Raji (cell line): ENCODE measurements around the gene R3HCC1L.

ENCODE experiments used
- POLR2A ChIP-seq: IDR thresholded peaks from 2 replicates; pipeline ENCODE4 v1.6.1; 2011; ENCODE audit warnings: low read depth, low read length, control low read depth; ENCODE audit not compliant: insufficient read depth

The R3HCC1L gene

DNA sequence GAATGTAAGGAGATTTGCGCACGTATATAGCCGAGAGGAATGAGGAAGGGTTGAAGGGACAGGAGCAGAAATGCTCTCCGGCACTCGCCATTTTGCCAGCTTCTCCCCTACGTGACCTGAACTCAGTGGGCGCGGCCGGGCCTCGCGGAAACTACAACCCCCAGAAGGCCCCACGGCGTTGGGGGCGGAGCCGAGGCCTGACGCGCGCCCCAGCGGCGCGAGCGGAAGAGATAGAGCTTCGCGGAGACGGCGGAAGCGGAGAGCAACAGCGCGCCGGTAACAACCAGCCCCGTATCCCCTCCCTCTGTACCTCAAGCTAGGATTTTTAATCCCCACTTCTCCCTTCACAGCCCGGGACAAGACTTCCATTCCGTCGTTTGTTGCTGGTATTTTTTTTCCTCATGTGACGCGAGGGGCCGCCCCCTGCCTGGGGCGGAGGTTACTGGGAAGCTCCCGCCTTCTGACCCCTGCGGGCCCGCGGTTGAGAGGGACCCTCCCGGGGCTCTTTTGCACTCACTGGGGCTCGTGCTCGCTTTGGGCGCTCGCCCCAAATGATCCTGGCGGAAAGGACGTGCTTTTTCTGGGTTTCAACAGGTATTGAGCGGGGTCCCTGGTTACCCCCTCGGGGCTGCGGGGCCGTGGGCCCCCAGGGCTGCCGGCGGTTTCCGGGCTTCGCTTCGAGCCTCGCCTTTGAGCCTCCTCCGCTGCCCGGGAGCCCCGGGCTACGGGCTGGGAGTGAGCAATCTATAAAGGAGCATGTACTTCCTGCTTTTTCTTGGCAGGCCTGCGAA lies at the start of gene R3HCC1L:
Gene R3HCC1L, plus strand, starts transcription at position 227 of the 791 bp plus-strand sequence. CDS start 73,458 bp downstream, outside the sequence.
- peak; percentile 94 for TF ChIP-seq POLR2A

DNA sequence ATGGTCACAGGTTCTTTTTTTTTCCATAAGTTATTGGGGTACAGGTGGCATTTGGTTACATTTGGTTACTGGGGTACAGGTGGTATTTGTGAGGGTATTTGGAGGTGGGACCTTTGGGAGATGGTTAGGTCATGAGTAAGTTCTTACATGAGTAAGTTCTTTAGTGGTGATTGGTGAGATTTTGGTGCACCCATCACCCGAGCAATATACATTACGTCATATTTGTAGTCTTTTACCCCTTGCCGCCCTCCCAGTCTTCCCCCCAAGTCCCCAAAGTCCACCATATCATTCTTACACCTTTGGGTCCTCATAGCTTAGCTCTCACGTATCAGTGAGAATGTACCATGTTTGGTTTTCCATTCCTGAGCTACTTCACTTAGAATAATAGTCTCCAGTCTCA lies 49.2 kb upstream of the R3HCC1L start:
- TF ChIP-seq POLR2A, result no peak

DNA sequence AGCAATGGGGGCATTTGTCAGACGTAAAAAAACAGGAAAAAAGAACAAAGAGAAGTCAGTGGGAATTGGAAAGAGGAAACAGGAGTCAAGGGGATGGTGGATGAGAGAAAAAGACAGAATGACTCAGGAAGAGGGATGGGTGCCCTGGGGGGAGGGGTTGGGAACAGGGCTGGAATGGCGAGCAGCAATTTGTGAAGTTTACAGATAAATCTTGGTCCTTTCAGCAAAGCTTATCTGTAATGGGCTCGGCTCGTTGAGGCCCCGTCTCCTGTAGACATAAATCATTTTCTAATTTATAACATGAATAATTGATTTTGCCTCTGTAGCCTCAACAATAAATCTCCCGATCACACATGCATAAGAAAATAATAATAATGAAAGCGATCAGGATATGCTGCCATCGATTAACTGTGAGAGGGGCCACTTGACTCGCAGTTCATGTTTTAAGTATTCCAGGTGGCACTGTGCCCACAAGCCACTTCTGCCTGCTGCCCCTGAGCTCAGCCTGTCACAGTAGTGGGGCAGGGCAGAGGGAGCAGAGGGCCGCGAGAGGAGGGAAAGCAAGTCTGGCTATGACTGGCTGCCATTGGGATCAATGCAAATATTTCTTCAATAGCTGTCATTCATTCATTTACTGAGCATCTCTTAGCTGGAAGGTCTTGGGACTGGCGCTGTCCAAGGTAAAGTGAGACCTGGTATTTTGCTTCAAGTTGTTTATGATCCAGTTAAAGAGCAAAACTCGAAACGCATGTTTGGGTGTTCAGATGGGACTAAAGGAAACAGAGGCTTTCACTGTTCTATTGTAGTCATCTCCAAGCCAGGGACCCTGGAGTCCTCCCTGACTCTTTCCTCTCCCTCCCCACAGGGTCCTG lies 47.4 kb upstream of the R3HCC1L start:
- TF ChIP-seq POLR2A, result no peak

DNA sequence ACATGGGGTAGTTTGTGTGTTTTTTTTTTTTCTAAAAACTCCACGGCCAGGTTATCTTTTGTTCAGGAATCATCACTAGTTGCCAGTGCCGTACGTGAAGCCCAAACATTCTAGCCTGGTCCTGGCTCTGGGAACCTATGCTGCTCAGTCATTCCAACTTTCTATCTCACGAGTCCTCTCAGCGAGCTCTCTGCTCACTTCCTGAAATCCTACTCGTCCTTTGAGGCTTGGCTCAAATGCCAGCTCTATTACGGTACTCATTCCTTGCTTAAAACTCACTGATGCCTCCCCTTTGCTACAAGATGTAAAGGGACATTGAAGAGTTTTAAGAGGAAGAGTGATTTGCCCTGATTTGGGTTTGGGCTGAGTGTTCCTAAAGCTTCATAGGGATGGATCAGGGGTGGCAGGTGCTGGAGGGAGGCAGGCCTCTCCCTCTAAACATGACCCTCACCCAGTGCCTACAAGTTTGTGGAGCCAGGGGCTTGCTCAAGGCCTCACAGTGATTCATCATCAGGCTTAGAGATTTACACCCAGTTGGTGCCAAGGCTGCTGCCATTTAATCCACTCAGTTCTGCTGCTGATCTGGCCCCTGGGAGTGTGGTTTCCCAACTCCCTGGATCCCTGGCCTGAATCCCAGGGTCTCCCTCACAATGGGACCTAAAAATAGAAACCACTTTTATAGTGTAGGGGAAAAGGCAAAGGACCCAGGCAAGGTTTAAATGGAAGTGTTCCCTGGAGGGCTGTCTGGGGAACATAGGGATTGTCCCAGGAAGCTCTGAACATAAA lies 46.1 kb upstream of the R3HCC1L start:
- TF ChIP-seq POLR2A, result no peak

DNA sequence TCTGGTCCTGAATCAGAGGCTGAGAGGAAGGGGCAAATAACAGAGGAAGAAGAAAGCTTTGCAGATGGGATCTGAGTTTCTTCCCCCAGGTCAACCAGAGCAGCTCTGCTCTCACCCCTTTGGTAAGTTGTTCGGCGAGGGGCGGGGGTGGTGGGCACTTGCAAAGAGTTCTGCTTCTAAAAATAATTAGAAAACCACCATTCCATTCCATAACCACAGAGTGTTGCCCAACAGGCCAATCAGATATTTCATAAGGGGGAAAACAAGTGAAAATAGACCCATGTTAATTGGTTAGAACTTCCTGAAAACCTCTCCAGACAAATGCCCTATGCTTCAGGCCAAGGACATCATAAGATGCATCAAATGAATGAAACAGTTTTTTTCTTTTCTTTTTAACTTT lies 43.6 kb upstream of the R3HCC1L start:
- TF ChIP-seq POLR2A, result no peak

DNA sequence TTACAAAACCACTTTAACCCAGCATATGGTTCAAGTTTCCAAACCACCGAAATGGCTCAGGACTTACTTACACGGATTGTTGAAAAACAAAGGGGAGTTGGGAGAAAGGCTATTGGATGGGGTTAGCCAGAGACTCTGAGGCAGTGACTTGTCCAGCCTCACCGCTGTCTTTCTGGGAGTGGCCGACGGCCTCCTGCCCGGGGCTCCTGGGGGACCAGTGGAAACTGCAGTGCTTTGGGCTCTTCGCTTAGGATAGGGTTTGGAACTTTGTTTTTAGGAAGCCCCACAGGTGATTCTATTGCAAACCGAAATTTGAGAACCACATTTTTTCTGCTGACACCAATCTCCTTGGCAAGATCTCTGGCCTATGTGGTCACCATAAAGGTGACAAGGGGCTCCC lies 38.1 kb upstream of the R3HCC1L start:
- TF ChIP-seq POLR2A, result no peak

DNA sequence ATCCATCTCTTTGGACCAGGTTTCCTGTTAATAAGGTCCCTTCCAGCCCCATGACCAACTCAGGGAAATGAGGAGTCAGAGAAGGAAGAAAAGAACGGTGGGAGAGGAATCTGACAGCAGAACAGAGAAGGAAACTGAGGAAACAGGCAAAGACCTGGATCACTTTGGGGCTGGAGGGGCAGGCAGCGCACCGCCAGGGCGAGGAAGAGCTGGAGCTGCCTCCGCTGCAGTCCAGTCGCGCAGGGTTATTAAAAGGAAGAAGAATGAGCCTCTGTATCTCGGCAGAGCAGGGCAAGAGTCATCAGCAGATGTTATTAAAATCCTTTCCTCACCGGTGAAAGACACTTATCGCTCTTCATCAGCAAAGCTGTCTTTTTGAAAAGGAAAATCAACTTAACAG lies 37.7 kb upstream of the R3HCC1L start:
- no peak for TF ChIP-seq POLR2A

DNA sequence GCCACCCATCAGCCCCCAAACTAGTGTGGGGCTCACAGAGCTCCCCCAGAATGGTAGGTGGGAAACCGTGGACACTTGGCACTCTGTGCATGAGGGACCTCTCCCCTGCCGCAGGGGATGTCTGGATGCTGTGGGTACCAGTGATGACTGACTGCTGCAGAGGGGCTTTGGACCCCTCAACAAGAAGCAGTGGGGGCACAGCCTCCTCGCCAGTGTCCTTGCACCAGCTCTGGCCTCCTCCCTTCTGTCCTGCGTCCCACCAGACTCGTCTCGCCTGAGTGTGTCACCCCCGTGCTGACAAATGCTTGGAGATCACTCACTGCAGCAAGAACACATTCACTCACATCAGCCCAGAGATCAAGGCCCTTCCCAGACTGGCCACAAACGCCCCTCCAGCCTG lies 37.3 kb upstream of the R3HCC1L start:
- TF ChIP-seq POLR2A, result no peak

DNA sequence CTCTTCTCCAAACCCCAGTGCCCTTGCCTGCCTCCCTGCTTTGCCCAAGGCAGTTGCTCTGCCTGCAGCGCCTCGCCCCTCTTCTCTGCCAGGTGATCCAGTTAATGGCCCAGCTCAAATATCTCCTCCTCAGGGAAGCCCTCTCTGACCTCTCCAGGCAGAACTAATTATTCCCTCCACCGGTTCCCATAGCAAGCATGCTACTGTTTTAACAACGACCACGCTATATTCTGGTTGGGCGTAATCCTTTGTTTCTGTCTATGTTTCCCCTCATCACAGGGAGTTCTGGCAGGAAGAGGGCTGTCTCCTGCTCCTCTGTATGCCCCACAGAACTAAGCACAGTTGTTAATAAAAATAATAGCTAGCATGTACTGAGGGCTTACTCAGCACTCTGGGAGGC lies 36.8 kb upstream of the R3HCC1L start:
- TF ChIP-seq POLR2A, result no peak

DNA sequence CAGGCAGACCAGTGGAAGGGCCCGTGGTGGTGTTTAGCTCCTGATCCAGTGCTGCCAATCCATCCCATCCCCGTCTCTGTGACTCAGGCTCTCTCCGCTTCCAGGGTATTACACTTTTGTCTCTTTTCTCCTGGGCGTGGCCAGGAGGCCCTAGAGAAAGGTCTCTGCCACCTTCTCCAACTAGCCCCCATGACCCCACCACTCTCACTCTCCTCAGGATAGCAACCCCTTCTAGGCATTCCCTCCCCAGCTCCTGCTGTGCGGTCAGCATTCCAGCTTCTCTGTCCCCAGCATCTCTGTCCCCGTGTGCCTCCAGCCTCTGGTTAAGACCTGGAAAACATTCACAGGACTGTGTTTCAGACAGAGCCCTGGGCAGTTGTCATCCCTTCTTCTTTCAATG lies 36.2 kb upstream of the R3HCC1L start:
- no peak for TF ChIP-seq POLR2A

DNA sequence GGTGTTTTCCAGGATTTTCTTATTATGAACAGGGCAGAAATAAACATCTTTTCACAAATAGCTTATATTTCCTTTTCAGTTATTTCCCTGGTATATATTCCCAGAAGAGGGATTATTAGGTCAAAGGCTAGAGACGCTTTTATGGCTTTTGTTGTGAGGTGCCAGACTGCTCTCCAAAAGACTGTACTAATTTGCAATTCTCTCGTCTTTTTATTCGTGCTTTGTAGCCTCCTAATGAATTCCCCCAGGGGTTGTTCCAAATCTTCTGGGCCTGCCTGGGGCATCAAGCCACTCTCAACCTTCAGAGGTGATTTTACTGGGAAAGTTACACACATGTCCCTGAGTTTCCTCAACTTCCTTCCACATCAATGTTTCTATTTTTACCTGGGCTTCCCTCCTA lies 34.0 kb upstream of the R3HCC1L start:
- no peak for TF ChIP-seq POLR2A

DNA sequence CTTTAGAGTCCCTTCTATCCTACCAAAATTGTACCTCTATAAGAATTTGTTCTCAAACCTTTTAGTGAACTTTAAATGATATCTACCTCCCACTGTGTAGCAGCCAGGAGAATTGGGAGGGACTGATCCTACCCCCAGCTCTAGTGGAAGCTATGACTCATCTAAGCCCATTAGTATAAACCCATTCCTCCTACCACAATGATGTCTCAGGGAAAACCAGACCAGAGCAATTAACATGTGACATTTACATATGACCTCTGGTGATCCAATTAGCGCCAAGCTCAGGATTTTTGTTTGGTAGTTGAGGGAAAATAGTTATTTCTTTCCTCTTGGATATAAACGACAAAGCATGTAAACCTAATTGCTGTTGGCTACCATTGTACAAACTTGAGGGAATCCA lies 33.1 kb upstream of the R3HCC1L start:
- no peak for TF ChIP-seq POLR2A

DNA sequence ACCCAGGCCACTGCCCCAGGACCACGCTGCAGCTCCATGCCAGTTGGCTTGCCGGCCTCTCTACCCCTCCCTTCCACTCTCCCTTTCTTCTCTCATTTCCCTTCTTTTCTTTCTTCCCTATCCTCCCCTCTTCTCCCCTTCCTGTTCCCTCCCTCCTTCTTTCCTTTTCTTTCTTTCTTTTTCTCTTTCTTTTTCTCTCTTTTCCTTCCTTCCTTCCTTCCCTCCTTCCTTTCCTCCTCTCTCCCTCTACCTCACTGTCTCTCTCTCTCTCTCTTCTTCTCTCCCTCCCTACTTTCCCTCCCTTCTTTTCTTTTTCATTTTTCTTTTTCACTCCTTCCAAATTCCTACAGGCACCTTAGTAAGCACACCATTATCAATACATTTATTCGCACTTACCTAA lies 30.3 kb upstream of the R3HCC1L start:
- TF ChIP-seq POLR2A, result no peak

DNA sequence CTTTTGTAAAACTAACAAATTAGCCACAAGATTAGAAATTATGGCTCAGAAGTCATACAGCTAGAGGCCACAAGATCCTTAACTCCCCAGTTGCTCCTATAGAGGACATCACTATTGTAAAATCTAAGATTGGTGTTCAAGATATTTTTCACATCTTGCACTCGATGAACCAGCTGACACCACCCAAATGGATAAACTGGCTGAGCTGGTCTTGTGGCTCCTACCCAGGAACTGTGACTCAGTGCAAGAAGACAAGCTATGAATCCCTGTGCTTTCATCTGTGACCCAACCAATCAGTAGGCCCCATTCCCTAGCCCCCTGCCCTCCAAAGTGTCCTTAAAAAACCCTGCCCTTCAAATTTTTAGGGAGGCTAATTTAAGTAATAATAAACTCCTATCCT lies 27.9 kb upstream of the R3HCC1L start:
- TF ChIP-seq POLR2A, result no peak

DNA sequence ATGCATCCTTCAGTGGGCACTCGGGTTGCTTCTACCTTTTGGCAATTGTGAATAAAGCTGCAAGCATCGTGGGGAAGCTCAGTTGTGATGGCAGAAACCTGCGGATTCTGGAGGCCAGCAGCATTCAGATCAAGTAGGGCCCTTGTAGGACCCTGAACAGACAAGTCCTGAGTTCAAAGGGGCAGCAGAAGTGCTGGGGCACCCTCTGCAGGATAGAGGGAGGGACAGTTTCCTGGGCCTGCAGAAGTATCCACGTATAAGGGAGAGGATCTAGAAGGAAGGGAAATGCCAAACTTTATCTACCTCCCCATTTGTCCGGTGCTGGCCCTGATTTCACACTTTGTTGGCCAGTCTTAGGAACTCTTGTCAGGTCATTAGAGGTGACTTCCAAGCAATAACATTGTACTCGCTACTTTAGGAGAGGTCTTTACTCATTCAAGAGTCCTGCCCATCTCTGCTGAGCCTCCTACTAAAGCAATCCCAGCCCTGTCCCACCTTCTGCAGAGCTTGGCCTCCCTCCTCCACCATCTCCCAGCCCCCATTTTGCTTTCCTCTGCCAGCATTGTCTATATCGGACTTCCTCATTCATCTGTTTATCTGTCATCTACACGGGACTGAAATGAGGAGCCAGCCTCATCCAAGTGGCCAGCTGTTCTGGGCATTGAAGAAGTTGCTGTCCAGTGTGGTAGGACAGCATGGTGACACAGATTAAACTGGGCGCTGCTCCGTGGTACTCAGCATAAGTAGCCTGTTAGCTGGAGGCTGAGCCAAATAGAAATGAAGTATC lies 26.6 kb upstream of the R3HCC1L start:
- TF ChIP-seq POLR2A, result no peak
